Stimulated activated CD4-positive, alpha-beta T cell treated with anti-CD3 and anti-CD28 coated beads, Interleukin-15, amount 100 ng/mL, for 1 hour (primary cell): Measurements from ENCODE around the gene FXYD6.

ENCODE experiments used
- DNase-seq, 2 donors: peaks; one replicate each; pipeline ENCODE4 v3.0.0-alpha.2; 2020; ENCODE audit warnings: low read depth in 1 of 2, low spot score in 1 of 2

FXYD6 gene

GRCh38 chr11:117830674-117831351 lies 45.6 kb downstream of the FXYD6 start:
- DNase-seq = no peak

- DNase-seq = no peak
These were observed 46.4 kb downstream of the FXYD6 start for GRCh38 chr11:117830072-117830471.

- DNase-seq = no peak
These were observed 47.1 kb downstream of the FXYD6 start for GRCh38 chr11:117829369-117829725.

GRCh38 chr11:117828611-117829368 lies 47.7 kb downstream of the FXYD6 start:
- DNase-seq = peak; percentile 68 to 70

GRCh38 chr11:117827521-117828511 lies 48.6 kb downstream of the FXYD6 start:
- DNase-seq = no peak

- no peak for DNase-seq
These were observed 49.6 kb downstream of the FXYD6 start for GRCh38 chr11:117826832-117827231.

- DNase-seq = no peak
These were observed 50.3 kb downstream of the FXYD6 start for GRCh38 chr11:117826190-117826570.

GRCh38 chr11:117825538-117826189 lies 50.8 kb downstream of the FXYD6 start:
- DNase-seq = no peak

GRCh38 chr11:117824571-117825537 lies 51.6 kb downstream of the FXYD6 start, which contains the start of gene FXYD2:
TSS of gene FXYD2 (minus strand) at chr11:117824744. CDS start at chr11:117824678, 66 bp downstream.
- no peak for DNase-seq

- no peak for DNase-seq
These were observed 52.5 kb downstream of the FXYD6 start for GRCh38 chr11:117823946-117824420.

- no peak for DNase-seq
These were observed 53.0 kb downstream of the FXYD6 start for GRCh38 chr11:117823294-117823945.

GRCh38 chr11:117822074-117823033 lies 54.1 kb downstream of the FXYD6 start:
- DNase-seq = peak in 1 of 2 donors; percentile 48

- DNase-seq = no peak
These were observed 55.0 kb downstream of the FXYD6 start for GRCh38 chr11:117821431-117821830.

GRCh38 chr11:117820516-117820915 lies 55.9 kb downstream of the FXYD6 start:
- no peak for DNase-seq

GRCh38 chr11:117820071-117820470 lies 56.4 kb downstream of the FXYD6 start:
- no peak for DNase-seq

- no peak for DNase-seq
These were observed 57.1 kb downstream of the FXYD6 start for GRCh38 chr11:117819096-117820040.
